ELF-1 (cell line): ENCODE data around the gene RNF207.

ENCODE experiments used
- DNase-seq: peaks from one replicate; pipeline ENCODE4 v3.0.0-alpha.2; 2016; ENCODE audit warnings: low read depth, low spot score

RNF207 gene

GRCh38 chr1:6267686-6268322 lies 61.9 kb downstream of the RNF207 start:
- DNase-seq: no peak

DNA sequence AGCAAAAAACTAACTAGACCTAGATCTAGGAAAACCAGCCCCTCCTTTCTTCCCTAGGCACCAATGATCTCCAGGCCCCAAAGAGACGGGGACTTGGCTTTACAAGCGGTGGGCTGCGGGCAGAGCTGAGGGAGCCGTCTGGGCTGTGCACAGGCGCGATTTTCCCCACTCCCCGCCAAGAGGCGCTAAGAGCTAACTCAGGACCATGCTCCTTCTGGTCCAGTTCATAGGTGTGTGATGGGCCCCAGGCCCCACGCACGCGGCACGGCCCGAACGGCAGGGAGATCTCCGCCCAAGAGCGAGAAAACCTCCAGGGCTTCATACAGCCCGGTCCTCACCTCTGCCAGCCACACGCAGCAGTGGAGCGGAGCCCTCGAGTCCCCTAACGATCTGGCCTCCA lies 62.5 kb downstream of the RNF207 start:
- peak; percentile 40 for DNase-seq

DNA sequence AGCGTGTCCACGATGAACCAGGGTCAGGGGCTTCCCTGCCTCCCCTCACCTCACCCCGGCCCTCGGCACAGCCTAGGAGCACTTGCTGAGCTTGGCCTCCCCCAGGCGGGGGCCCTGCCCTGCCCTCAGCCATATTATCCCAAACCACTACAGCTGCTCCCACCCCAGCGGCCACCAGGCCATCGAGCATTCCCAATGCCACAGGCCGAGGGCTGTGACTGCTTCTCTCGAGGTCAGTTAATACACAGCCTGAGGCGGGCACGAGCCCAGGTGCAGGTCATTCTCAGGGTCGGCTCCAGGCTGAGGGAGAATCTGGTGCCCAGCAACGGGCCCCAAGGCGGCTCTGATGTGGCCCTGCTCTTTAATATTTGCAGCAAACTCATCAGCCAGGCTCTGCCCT lies 63.4 kb downstream of the RNF207 start:
- DNase-seq: no peak

GRCh38 chr1:6269720-6270400 lies 63.9 kb downstream of the RNF207 start:
- DNase-seq: peak; percentile 43

- DNase-seq: no peak
These were observed 64.5 kb downstream of the RNF207 start for GRCh38 chr1:6270401-6270800.
